SU-DHL-6 (cell line): ENCODE results near the gene BSCL2.

Experiments used
- CTCF ChIP-seq: fragments of 200-600 bp; sonication (generic); IDR thresholded peaks from one replicate; pipeline ENCODE4 v1.5.1; 2017; ENCODE audit warnings: antibody characterized with exemption, mild to moderate bottlenecking, low read length, moderate library complexity; ENCODE audit not compliant: insufficient read depth, poor library complexity, severe bottlenecking
- EZH2phosphoT487 ChIP-seq: fragments of 200-600 bp; sonication (generic), shearing (Covaris generic); conservative IDR thresholded peaks from 2 replicates; pipeline ENCODE4 v1.6.1; 2018; ENCODE audit warnings: mild to moderate bottlenecking, antibody characterized with exemption, low read length, moderate library complexity, mixed read lengths

GRCh38 chr11:62715150-62716130 lies 8.2 kb upstream of the BSCL2 start:
- no peak for TF ChIP-seq CTCF
- no peak for TF ChIP-seq EZH2phosphoT487
